Fibroblast of lung (primary cell): Measurements from ENCODE around the gene DYSF.

Experiments
- CTCF ChIP-seq, 2 donors: IDR thresholded peaks in 1 of 2; conservative IDR thresholded peaks in 1 of 2; 1 replicate in 1 of 2; 2 replicates in 1 of 2; pipeline ENCODE4 v1.5.1; 2011 to 2012; ENCODE audit warnings: low read length in 2 of 2, control low read depth in 1 of 2, inconsistent platforms in 1 of 2, low read depth in 1 of 2, mild to moderate bottlenecking in 1 of 2
- EZH2 ChIP-seq: IDR thresholded peaks from 2 replicates; pipeline ENCODE4 v1.5.1; 2012; ENCODE audit warnings: low read length, control low read depth, mild to moderate bottlenecking; ENCODE audit errors: missing control alignments

DNA sequence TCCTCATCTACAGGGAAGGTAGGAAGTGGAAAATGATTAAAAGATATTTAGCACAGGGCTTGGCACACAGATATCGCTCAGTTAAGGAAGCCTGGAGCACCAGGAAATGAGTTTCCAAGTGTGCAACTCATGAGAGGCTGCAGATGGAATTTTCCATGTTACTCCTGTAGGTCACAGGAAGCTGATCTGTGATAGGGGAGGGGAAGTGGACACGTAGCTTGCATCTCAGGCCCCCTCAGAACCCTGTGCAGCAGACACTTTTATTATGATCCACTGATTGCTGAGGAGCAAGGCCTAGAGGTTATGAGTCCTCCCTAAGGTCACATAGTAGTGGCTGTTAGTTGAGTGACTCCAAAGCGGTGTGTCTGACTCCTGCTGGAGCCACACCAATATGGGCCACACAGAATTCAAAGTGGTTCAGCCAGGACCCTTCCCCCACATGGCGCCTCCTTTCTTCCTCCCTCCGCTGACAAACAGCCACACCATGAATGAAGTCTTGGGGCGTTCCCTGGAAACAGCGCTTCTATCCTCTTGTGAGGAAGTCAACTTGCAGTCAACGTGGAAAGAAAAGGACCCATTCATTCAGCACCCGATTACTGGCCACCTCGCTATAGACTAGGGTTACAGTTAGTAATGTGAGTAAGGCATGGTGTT, 21.5 kb downstream of the DYSF start:
- TF ChIP-seq EZH2, result no peak
- no peak for TF ChIP-seq CTCF (conservative IDR thresholded peaks at IDR 0.05 in 1 of 2, IDR thresholded peaks at IDR 0.05 in 1 of 2; ENCODE audit: low read depth in 1 of 2, low read length in 2 of 2)
